OCI-LY7 (cell line): ENCODE data around the gene CCDC195. TPM values are rescaled to one million over a fixed set of nuclear protein-coding genes. Genes with fewer than 3 reads are reported as not detected.

ENCODE experiments used
- BruUV-seq: library from RNA; stranded (reverse); fragments of 400-500 nt; replicated peaks from 2 replicates; lab custom pipeline; 2021; lab: Mats Ljungman, UMichigan
- CTCF ChIA-PET: fragments of 300-600 bp; sonication (Branson Sonifier 250); formaldehyde crosslinking; loops from one replicate; lab custom pipeline; 2022; ENCODE audit warnings: antibody characterized with exemption; ENCODE audit not compliant: unreplicated experiment; lab: Charles Lee
- POLR2A ChIA-PET: fragments of 300-600 bp; sonication (Branson Sonifier 250); formaldehyde crosslinking; loops from one replicate; lab custom pipeline; 2022; ENCODE audit warnings: antibody characterized with exemption; lab: Charles Lee
- DNase-seq: peaks from one replicate; pipeline ENCODE4 v3.0.0-alpha.2; 2015; ENCODE audit warnings: low spot score
- H2AFZ ChIP-seq: fragments of 200-600 bp; sonication (generic), shearing (Covaris generic); 2 replicates; pipeline ENCODE4 v1.6.1; 2014; ENCODE audit warnings: mild to moderate bottlenecking, antibody characterized with exemption, low read length, moderate library complexity
- H3K27ac ChIP-seq: fragments of 200-600 bp; sonication (generic); 2 replicates; pipeline ENCODE4 v1.5.1; 2014; ENCODE audit warnings: mixed run types, low read depth, mild to moderate bottlenecking, moderate library complexity, low read length, inconsistent platforms; ENCODE audit not compliant: poor library complexity, severe bottlenecking
- H3K36me3 ChIP-seq: fragments of 200-600 bp; sonication (generic); 2 replicates; pipeline ENCODE4 v1.6.1; 2014; ENCODE audit warnings: mild to moderate bottlenecking, antibody characterized with exemption, low read length, moderate library complexity, mixed read lengths; ENCODE audit not compliant: insufficient read depth
- H3K4me1 ChIP-seq: fragments of 200-600 bp; sonication (generic); 2 replicates; pipeline ENCODE4 v1.5.1; 2014; ENCODE audit warnings: mild to moderate bottlenecking, low read length; ENCODE audit not compliant: insufficient read depth, poor library complexity, severe bottlenecking
- H3K4me2 ChIP-seq: fragments of 200-600 bp; sonication (generic); 2 replicates; pipeline ENCODE4 v1.6.1; 2014; ENCODE audit warnings: mild to moderate bottlenecking, low read length
- H3K4me3 ChIP-seq: fragments of 200-600 bp; sonication (generic); 2 replicates; pipeline ENCODE4 v1.5.1; 2014; ENCODE audit warnings: mild to moderate bottlenecking, low read depth, low read length; ENCODE audit not compliant: poor library complexity, severe bottlenecking
- H3K79me2 ChIP-seq: fragments of 200-600 bp; sonication (generic); 2 replicates; pipeline ENCODE4 v1.6.1; 2016; ENCODE audit warnings: low read depth, mild to moderate bottlenecking, low read length, moderate library complexity, mixed read lengths; ENCODE audit not compliant: insufficient read depth
- H3K9me2 ChIP-seq: fragments of 200-600 bp; sonication (generic); 2 replicates; pipeline ENCODE4 v1.6.1; 2016; ENCODE audit warnings: mild to moderate bottlenecking, low read length, mixed read lengths; ENCODE audit not compliant: insufficient read depth
- H3K9me3 ChIP-seq: fragments of 200-600 bp; sonication (generic); 2 replicates; pipeline ENCODE4 v1.6.1; 2014; ENCODE audit warnings: mild to moderate bottlenecking, mixed run types, low read length, mixed read lengths
- H4K20me1 ChIP-seq: fragments of 200-600 bp; sonication (generic); 2 replicates; pipeline ENCODE4 v1.6.1; 2014; ENCODE audit warnings: mild to moderate bottlenecking, antibody characterized with exemption, low read length, moderate library complexity, mixed read lengths; ENCODE audit not compliant: insufficient read depth
- EZH2phosphoT487 ChIP-seq: fragments of 200-600 bp; sonication (generic); IDR thresholded peaks from 2 replicates; pipeline ENCODE4 v1.6.1; 2018; ENCODE audit warnings: low read depth, borderline replicate concordance, mild to moderate bottlenecking, mixed run types, antibody characterized with exemption, low read length, moderate library complexity, mixed read lengths
- intact Hi-C: fragments of 100-400 bp; cut with micrococcal nuclease; formaldehyde crosslinking; loops from one replicate; pipeline ENCODE4 v1.10.0; 2022; ENCODE audit not compliant: unreplicated experiment
- total RNA-seq, 2 experiments: library from RNA; depleted of rRNA in 1 of 2; stranded (reverse); fragments of >200 nt in 1 of 2; shearing (Covaris generic) in 1 of 2; gene quantifications; 2 replicates each; pipeline ENCODE4 v1.2.3, GENCODE V29; 2014 to 2022
- TF ChIP-seq, protein P1 (sequence below): fragments of 200-600 bp; sonication (generic); conservative IDR thresholded peaks from 2 replicates; pipeline ENCODE4 v1.5.1; 2014; ENCODE audit warnings: mild to moderate bottlenecking, antibody characterized with exemption, low read length, moderate library complexity, mixed read lengths

The CCDC195 gene
- total RNA-seq, 2 experiments from 2014 or later = 0.82 to 4.1 TPM

- Histone ChIP-seq H3K9me3 (peaks cover 47% of the 10 kb centered on the region), H2AFZ (no peak overlapping the region), H3K79me2 (no peaks in the 10 kb centered on the region), H3K4me2 (no peak overlapping the region), H3K27ac (no peak overlapping the region), H3K36me3 (peaks cover 21% of the 10 kb centered on the region), H3K9me2 (no peaks in the 10 kb centered on the region), H3K4me3 (no peak overlapping the region), H4K20me1 (no peaks in the 10 kb centered on the region), H3K4me1 (no peaks in the 10 kb centered on the region)
- DNase-seq = no peak
- intact Hi-C loops = no loop called here
- TF ChIP-seq, protein P1, sequence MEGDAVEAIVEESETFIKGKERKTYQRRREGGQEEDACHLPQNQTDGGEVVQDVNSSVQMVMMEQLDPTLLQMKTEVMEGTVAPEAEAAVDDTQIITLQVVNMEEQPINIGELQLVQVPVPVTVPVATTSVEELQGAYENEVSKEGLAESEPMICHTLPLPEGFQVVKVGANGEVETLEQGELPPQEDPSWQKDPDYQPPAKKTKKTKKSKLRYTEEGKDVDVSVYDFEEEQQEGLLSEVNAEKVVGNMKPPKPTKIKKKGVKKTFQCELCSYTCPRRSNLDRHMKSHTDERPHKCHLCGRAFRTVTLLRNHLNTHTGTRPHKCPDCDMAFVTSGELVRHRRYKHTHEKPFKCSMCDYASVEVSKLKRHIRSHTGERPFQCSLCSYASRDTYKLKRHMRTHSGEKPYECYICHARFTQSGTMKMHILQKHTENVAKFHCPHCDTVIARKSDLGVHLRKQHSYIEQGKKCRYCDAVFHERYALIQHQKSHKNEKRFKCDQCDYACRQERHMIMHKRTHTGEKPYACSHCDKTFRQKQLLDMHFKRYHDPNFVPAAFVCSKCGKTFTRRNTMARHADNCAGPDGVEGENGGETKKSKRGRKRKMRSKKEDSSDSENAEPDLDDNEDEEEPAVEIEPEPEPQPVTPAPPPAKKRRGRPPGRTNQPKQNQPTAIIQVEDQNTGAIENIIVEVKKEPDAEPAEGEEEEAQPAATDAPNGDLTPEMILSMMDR = no peak
- TF ChIP-seq EZH2phosphoT487 = no peak
- no TSS peak for BruUV-seq
- ChIA-PET POLR2A (interaction anchor here (0.7 kb wide), 1 partner anchor 49 kb away, joined by 3 read pairs; no protein-coding TSS in a partner anchor), CTCF (no interaction called here)
These were observed 15.5 kb upstream of the CCDC195 start for GRCh38 chr2:224731665-224732064.

GRCh38 chr2:224729435-224729834 lies 13.3 kb upstream of the CCDC195 start:
- no peaks in the 10 kb centered on the region for H3K79me2 ChIP-seq
- peaks cover 14% of the 10 kb centered on the region; the same call in 1 of the 2 replicates for H3K36me3 ChIP-seq
- H3K9me3 ChIP-seq = peaks cover 44% of the 10 kb centered on the region
- ChIA-PET CTCF (no interaction called here), POLR2A (interaction anchor here (0.6 to 0.7 kb wide), 2 partner anchors 16 to 52 kb away, joined by 3 to 4 read pairs; no protein-coding TSS in a partner anchor)
- H3K4me1 ChIP-seq = no peaks in the 10 kb centered on the region
- H4K20me1 ChIP-seq = no peaks in the 10 kb centered on the region
- TF ChIP-seq, protein P1 = no peak
- no peak for TF ChIP-seq EZH2phosphoT487
- H3K27ac ChIP-seq = no peak overlapping the region
- H3K4me2 ChIP-seq = no peak overlapping the region
- no peak for DNase-seq
- H2AFZ ChIP-seq = no peak overlapping the region
- BruUV-seq = no TSS peak
- no peaks in the 10 kb centered on the region for H3K9me2 ChIP-seq
- intact Hi-C loops = no loop called here
- H3K4me3 ChIP-seq = no peak overlapping the region

- no peak overlapping the region for H3K27ac ChIP-seq
- peaks cover 8% of the 10 kb centered on the region for H3K4me1 ChIP-seq
- H3K9me2 ChIP-seq = no peaks in the 10 kb centered on the region
- no peak overlapping the region for H3K4me3 ChIP-seq
- no peaks in the 10 kb centered on the region for H4K20me1 ChIP-seq
- no peak overlapping the region for H3K4me2 ChIP-seq
- ChIA-PET CTCF (interaction anchor here (1.4 kb wide), 1 partner anchor 31 kb away, joined by 3 read pairs; no protein-coding TSS in a partner anchor), POLR2A (interaction anchor here (0.7 to 1.6 kb wide), 4 partner anchors 10 to 174 kb away, joined by 3 to 5 read pairs (median 3); no protein-coding TSS in a partner anchor)
- intact Hi-C loops = no loop called here
- no peaks in the 10 kb centered on the region for H3K79me2 ChIP-seq
- no peak overlapping the region for H2AFZ ChIP-seq
- H3K36me3 ChIP-seq = peaks cover 7% of the 10 kb centered on the region; the same call in 1 of the 2 replicates
- no peak for TF ChIP-seq EZH2phosphoT487
- TF ChIP-seq, protein P1 = no peak
- DNase-seq = no peak
- BruUV-seq = no TSS peak
- H3K9me3 ChIP-seq = peaks cover 53% of the 10 kb centered on the region
These were observed 8.2 kb upstream of the CCDC195 start for GRCh38 chr2:224724331-224724730.
